SU-DHL-6 (cell line): ENCODE results near the gene BMP10.

Experiments
- CTCF ChIP-seq: fragments of 200-600 bp; sonication (generic); IDR thresholded peaks from one replicate; pipeline ENCODE4 v1.5.1; 2017; ENCODE audit warnings: antibody characterized with exemption, mild to moderate bottlenecking, low read length, moderate library complexity; ENCODE audit not compliant: insufficient read depth, poor library complexity, severe bottlenecking
- EZH2phosphoT487 ChIP-seq: fragments of 200-600 bp; sonication (generic), shearing (Covaris generic); conservative IDR thresholded peaks from 2 replicates; pipeline ENCODE4 v1.6.1; 2018; ENCODE audit warnings: mild to moderate bottlenecking, antibody characterized with exemption, low read length, moderate library complexity, mixed read lengths

DNA sequence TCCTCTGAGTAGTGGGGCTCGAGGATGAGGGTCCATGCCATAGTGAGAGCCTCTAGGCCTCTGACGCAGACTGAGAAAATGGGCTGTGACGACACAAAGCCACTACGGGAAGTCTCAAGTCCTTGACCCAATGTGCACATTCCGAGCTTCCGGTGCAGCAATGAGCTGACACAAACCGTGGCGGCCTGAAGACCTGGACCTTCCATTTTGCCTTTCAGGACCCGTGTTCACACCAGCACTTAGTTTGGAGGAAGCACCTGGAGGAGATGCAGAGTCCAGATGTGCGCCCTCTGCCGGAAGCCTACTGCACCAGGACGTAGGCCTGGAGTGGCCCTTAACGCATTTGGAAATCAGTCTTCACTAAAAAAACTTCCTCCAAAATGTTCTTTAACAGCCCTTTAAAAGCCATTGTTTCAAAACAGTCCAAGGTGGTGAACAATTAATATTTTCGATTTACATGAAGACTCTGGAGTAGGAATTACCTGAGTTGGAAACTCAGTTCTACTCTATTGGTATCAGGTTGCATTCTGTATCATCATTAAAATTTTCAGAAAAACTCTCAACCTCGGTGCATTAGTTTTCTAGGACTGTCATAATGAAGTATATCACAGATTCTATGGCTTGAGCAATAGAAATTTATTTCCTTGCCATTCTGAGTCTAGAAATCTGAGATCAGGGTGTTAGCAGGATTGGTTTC, 33.9 kb downstream of the BMP10 start:
- peak; percentile 76 for TF ChIP-seq CTCF
- TF ChIP-seq EZH2phosphoT487: no peak
